HEK293T (cell line): ENCODE results near the gene CHMP5.

ENCODE experiments used
- CTCF ChIA-PET: fragments of 350-600 bp; formaldehyde crosslinking; extraction: SDS; loops from one replicate; lab custom pipeline; 2021; ENCODE audit warnings: antibody characterized with exemption, inconsistent platforms; lab: Yijun Ruan, JAX
- POLR2A ChIA-PET: fragments of 350-600 bp; formaldehyde crosslinking; extraction: SDS; loops from one replicate; lab custom pipeline; 2020; ENCODE audit warnings: antibody characterized with exemption, inconsistent platforms; lab: Yijun Ruan, JAX
- DNase-seq: peaks from one replicate; pipeline ENCODE4 v3.0.0; 2012; ENCODE audit warnings: mixed read lengths; ENCODE audit errors: extremely low spot score
- ARNT ChIP-seq: fragments of 450-650 bp; IDR thresholded peaks from 2 replicates; pipeline ENCODE4 v1.6.1; 2017; ENCODE audit warnings: mild to moderate bottlenecking
- BHLHE40 ChIP-seq: fragments of 450-650 bp; IDR thresholded peaks from 2 replicates; pipeline ENCODE4 v1.6.1; 2016; ENCODE audit warnings: mild to moderate bottlenecking, moderate library complexity, borderline replicate concordance
- CTBP1 ChIP-seq: fragments of 450-650 bp; IDR thresholded peaks from 2 replicates; pipeline ENCODE4 v1.6.1; 2016; ENCODE audit warnings: borderline replicate concordance
- ELF4 ChIP-seq: fragments of 450-650 bp; IDR thresholded peaks from 2 replicates; pipeline ENCODE4 v1.6.1; 2017; ENCODE audit warnings: antibody characterized with exemption
- FOXA1 ChIP-seq: fragments of 450-650 bp; IDR thresholded peaks from 2 replicates; pipeline ENCODE4 v1.6.1; 2016; ENCODE audit warnings: mild to moderate bottlenecking
- FOXK2 ChIP-seq: fragments of 450-650 bp; IDR thresholded peaks from 2 replicates; pipeline ENCODE4 v1.6.1; 2016; ENCODE audit warnings: mild to moderate bottlenecking
- FOXM1 ChIP-seq: fragments of 450-650 bp; IDR thresholded peaks from 2 replicates; pipeline ENCODE4 v1.6.1; 2017; ENCODE audit warnings: mild to moderate bottlenecking, borderline replicate concordance
- HDGF ChIP-seq: fragments of 450-650 bp; IDR thresholded peaks from 2 replicates; pipeline ENCODE4 v1.6.1; 2017; ENCODE audit warnings: antibody characterized with exemption, borderline replicate concordance
- L3MBTL2 ChIP-seq: fragments of 450-650 bp; conservative IDR thresholded peaks from 2 replicates; pipeline ENCODE4 v1.6.1; 2016; ENCODE audit warnings: mild to moderate bottlenecking
- LEF1 ChIP-seq: fragments of 450-650 bp; IDR thresholded peaks from 2 replicates; pipeline ENCODE4 v1.6.1; 2017; ENCODE audit warnings: mild to moderate bottlenecking, borderline replicate concordance
- NFRKB ChIP-seq: fragments of 450-650 bp; IDR thresholded peaks from 2 replicates; pipeline ENCODE4 v1.6.1; 2016; ENCODE audit warnings: mild to moderate bottlenecking, moderate library complexity
- PKNOX1 ChIP-seq: fragments of 450-650 bp; IDR thresholded peaks from 2 replicates; pipeline ENCODE4 v1.6.1; 2016
- SP1 ChIP-seq: fragments of 450-650 bp; IDR thresholded peaks from 2 replicates; pipeline ENCODE4 v1.6.1; 2017
- SUZ12 ChIP-seq: fragments of 450-650 bp; IDR thresholded peaks from 2 replicates; pipeline ENCODE4 v1.6.1; 2016; ENCODE audit warnings: mild to moderate bottlenecking
- TARDBP ChIP-seq: fragments of 450-650 bp; IDR thresholded peaks from 2 replicates; pipeline ENCODE4 v1.6.1; 2016
- ZNF384 ChIP-seq: fragments of 450-650 bp; IDR thresholded peaks from 2 replicates; pipeline ENCODE4 v1.6.1; 2016

The CHMP5 gene

GRCh38 chr9:33264473-33265177 is at the start of gene CHMP5, which contains the start of gene BAG1:
Gene CHMP5, plus strand, starts transcription at chr9:33265049. Its CDS starts 30 bp downstream, at chr9:33265079.
Gene BAG1, minus strand, starts transcription at chr9:33264708.
- peak; percentile 99 for DNase-seq
- ChIA-PET POLR2A (interaction anchor here (0.5 to 1.7 kb wide), 4 partner anchors 17 to 239 kb away, joined by 4 to 7 read pairs (median 4); partner anchors contain the start of genes DNAJA1 and NFX1), CTCF (no interaction called here)
- TF ChIP-seq FOXK2 (no peak), ELF4 (peak; percentile 73), ARNT (no peak), LEF1 (no peak), FOXM1 (0 out of 2 replicates have a peak, but pooled peaks have one; percentile 9)

GRCh38 chr9:33220681-33221567 is 43.9 kb upstream of the CHMP5 start:
- ChIA-PET POLR2A (no interaction called here), CTCF (no interaction called here)
- DNase-seq: no peak
- TF ChIP-seq PKNOX1: no peak
- TF ChIP-seq HDGF: no peak
- TF ChIP-seq BHLHE40: no peak
- TF ChIP-seq CTBP1: no peak
- TF ChIP-seq ELF4: no peak
- no peak for TF ChIP-seq ZNF384

DNA sequence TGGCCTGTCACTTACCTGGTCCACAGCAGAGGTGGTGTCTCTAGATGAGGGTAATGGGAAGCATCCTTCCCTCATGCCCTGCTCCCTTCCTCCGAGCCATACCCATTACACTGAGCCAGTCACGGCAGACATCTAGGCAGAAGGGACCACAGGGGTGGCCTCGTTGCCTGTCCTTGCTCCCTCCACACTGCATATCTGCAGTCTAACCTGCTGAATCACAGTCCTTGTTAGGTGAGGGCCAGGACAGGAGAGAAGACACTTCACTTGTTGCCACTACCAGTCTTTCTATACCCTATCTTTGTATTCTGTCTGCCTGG is 43.3 kb upstream of the CHMP5 start:
- TF ChIP-seq NFRKB (no peak), SP1 (no peak), L3MBTL2 (no peak), HDGF (no peak), PKNOX1 (no peak)
- ChIA-PET POLR2A (no interaction called here), CTCF (no interaction called here)
- DNase-seq: no peak

- no peak for TF ChIP-seq NFRKB
- TF ChIP-seq FOXK2: no peak
- no peak for TF ChIP-seq FOXM1
- TF ChIP-seq ZNF384: no peak
- no peak for TF ChIP-seq SP1
- TF ChIP-seq BHLHE40: no peak
- no peak for TF ChIP-seq ARNT
- no peak for TF ChIP-seq FOXA1
- TF ChIP-seq SUZ12: no peak
- TF ChIP-seq ELF4: no peak
- TF ChIP-seq HDGF: no peak
- TF ChIP-seq L3MBTL2: no peak
- no peak for TF ChIP-seq LEF1
- no peak for TF ChIP-seq CTBP1
- no peak for TF ChIP-seq TARDBP
- no peak for TF ChIP-seq PKNOX1
- POLR2A ChIA-PET: no interaction called here
- DNase-seq: no peak
- CTCF ChIA-PET: no interaction called here
Observed at GRCh38 chr9:33222031-33222430, 42.8 kb upstream of the CHMP5 start.

- ChIA-PET POLR2A (no interaction called here), CTCF (no interaction called here)
- DNase-seq: no peak
- TF ChIP-seq NFRKB (no peak), ELF4 (no peak), SP1 (no peak), L3MBTL2 (no peak), HDGF (no peak), TARDBP (no peak), SUZ12 (no peak), FOXM1 (no peak), PKNOX1 (no peak), FOXK2 (no peak), ZNF384 (no peak), BHLHE40 (no peak)
Observed at GRCh38 chr9:33223696-33224095, 41.2 kb upstream of the CHMP5 start.
